Ishikawa (cell line): ENCODE measurements around the gene IFI44.

ENCODE experiments used
- CEBPB ChIP-seq: IDR thresholded peaks from 2 replicates; pipeline ENCODE4 v1.6.1; 2012
- EGR1 ChIP-seq: IDR thresholded peaks from 2 replicates; pipeline ENCODE4 v1.6.1; 2012
- EP300 ChIP-seq: IDR thresholded peaks from 2 replicates; pipeline ENCODE4 v1.6.1; 2012; ENCODE audit warnings: borderline replicate concordance
- NFIC ChIP-seq: IDR thresholded peaks from 2 replicates; pipeline ENCODE4 v1.6.1; 2012
- RAD21 ChIP-seq: IDR thresholded peaks from 2 replicates; pipeline ENCODE4 v1.6.1; 2012; ENCODE audit warnings: low read depth
- TEAD4 ChIP-seq: IDR thresholded peaks from 2 replicates; pipeline ENCODE4 v1.6.1; 2012
- ZBTB7A ChIP-seq: IDR thresholded peaks from 2 replicates; pipeline ENCODE4 v1.6.1; 2012; ENCODE audit warnings: low read depth
- TF ChIP-seq, protein P1 (sequence below): IDR thresholded peaks from 2 replicates; pipeline ENCODE4 v1.6.1; 2012

DNA sequence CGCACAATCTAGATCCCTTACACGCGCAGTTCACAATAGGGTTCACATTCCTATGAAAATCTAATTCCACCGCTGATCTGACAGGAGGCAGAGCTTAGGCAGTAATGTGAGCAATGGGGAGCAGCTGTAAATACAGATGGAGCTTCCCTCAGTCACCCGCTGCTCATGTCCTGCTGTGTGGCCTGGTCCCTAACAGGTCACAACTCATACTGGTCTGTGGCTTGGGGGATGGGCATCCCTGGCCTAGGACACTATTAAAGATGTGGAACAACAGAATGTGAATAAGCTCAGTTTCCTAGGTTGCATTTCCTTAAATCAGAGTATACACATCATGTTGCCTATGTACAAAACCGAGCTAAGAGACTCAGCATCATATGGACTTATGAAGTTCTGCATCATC, 16.2 kb downstream of the IFI44 start:
- TF ChIP-seq TEAD4 (no peak), RAD21 (no peak), ZBTB7A (no peak), CEBPB (no peak), EP300 (no peak), EGR1 (no peak), NFIC (no peak)
- TF ChIP-seq, protein P1, sequence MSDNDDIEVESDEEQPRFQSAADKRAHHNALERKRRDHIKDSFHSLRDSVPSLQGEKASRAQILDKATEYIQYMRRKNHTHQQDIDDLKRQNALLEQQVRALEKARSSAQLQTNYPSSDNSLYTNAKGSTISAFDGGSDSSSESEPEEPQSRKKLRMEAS, result no peak
